MV-4-11 (cell line): ENCODE results near the gene KCTD7.
"Not testable (repeated sequence)": the region's sequence is repeated elsewhere in the genome, so short reads cannot be mapped to it uniquely, and the experiment has no call there.

Experiments
- DNase-seq: peaks from one replicate; lab custom pipeline; 2025; lab: John Stamatoyannopoulos, UW

Gene KCTD7

GRCh38 chr7:66682350-66683093 lies 53.8 kb downstream of the KCTD7 start:
- no peak for DNase-seq

GRCh38 chr7:66683094-66683769 lies 54.6 kb downstream of the KCTD7 start:
- DNase-seq, result not testable (repeated sequence)

- DNase-seq, result no peak
Observed at GRCh38 chr7:66683770-66684123, 55.1 kb downstream of the KCTD7 start.

GRCh38 chr7:66685663-66686062 lies 57.0 kb downstream of the KCTD7 start:
- DNase-seq, result not testable (repeated sequence)

- no peak for DNase-seq
Observed at GRCh38 chr7:66687186-66687585, 58.5 kb downstream of the KCTD7 start.

GRCh38 chr7:66687672-66688071 lies 59.0 kb downstream of the KCTD7 start:
- DNase-seq, result not testable (repeated sequence)

GRCh38 chr7:66689081-66689480 lies 60.4 kb downstream of the KCTD7 start:
- DNase-seq, result no peak

GRCh38 chr7:66693331-66693730 lies 64.7 kb downstream of the KCTD7 start:
- no peak for DNase-seq
